SKM-1 (cell line): Measurements from ENCODE around the gene POLR1G.
A peak's percentile ranks its signal among the peaks of the same experiment; 100 is the strongest.

Source experiments
- DNase-seq: peaks from one replicate; lab custom pipeline; 2025; ENCODE audit not compliant: unreplicated experiment; lab: John Stamatoyannopoulos, UW

The POLR1G gene

GRCh38 chr19:45406226-45407090 lies at the start of gene POLR1G:
Gene POLR1G, plus strand, starts transcription at chr19:45406644. Its CDS starts 53 bp downstream, at chr19:45406697.
- peak; percentile 18 for DNase-seq

- DNase-seq = no peak
Observed at GRCh38 chr19:45356760-45357444, 49.5 kb upstream of the POLR1G start.

- no peak for DNase-seq
Observed at GRCh38 chr19:45357445-45357783, 49.0 kb upstream of the POLR1G start.

GRCh38 chr19:45358213-45358792 lies 48.1 kb upstream of the POLR1G start:
- DNase-seq = no peak

- no peak for DNase-seq
Observed at GRCh38 chr19:45361608-45362007, 44.8 kb upstream of the POLR1G start.

GRCh38 chr19:45362291-45362690 lies 44.2 kb upstream of the POLR1G start:
- DNase-seq = no peak

- DNase-seq = no peak
Observed at GRCh38 chr19:45363861-45364459, 42.5 kb upstream of the POLR1G start.

- DNase-seq = no peak
Observed at GRCh38 chr19:45364696-45365095, 41.7 kb upstream of the POLR1G start.

- DNase-seq = no peak
Observed at GRCh38 chr19:45368127-45368526, 38.3 kb upstream of the POLR1G start.

GRCh38 chr19:45368737-45369340 lies 37.6 kb upstream of the POLR1G start:
- no peak for DNase-seq

- peak; percentile 63 for DNase-seq
Observed at GRCh38 chr19:45370410-45371204, 35.8 kb upstream of the POLR1G start, which contains the start of gene ERCC2. Gene ERCC2, minus strand, starts transcription at chr19:45370573. Its CDS starts 33 bp downstream, at chr19:45370540.

- no peak for DNase-seq
Observed at GRCh38 chr19:45376045-45376724, 30.3 kb upstream of the POLR1G start.

- no peak for DNase-seq
Observed at GRCh38 chr19:45380107-45380506, 26.3 kb upstream of the POLR1G start.

- DNase-seq = no peak
Observed at GRCh38 chr19:45382426-45382825, 24.0 kb upstream of the POLR1G start.

- no peak for DNase-seq
Observed at GRCh38 chr19:45385392-45386221, 20.8 kb upstream of the POLR1G start.

GRCh38 chr19:45391346-45391745 lies 15.1 kb upstream of the POLR1G start:
- DNase-seq = no peak

GRCh38 chr19:45391871-45392665 lies 14.4 kb upstream of the POLR1G start:
- no peak for DNase-seq
